Caco-2 (cell line): ENCODE results near the gene TP63. TPM values are rescaled to one million over a fixed set of nuclear protein-coding genes. Genes with fewer than 3 reads are reported as not detected.

ENCODE experiments used
- BruUV-seq: library from RNA; stranded (reverse); fragments of 400-500 nt; replicated peaks from 2 replicates; lab custom pipeline; 2021; lab: Mats Ljungman, UMichigan
- CTCF ChIA-PET: fragments of 300-600 bp; sonication (Branson Sonifier 250); formaldehyde crosslinking; loops from one replicate; lab custom pipeline; 2022; ENCODE audit warnings: antibody characterized with exemption; lab: Charles Lee
- POLR2A ChIA-PET: fragments of 300-600 bp; sonication (Branson Sonifier 250); formaldehyde crosslinking; loops from one replicate; lab custom pipeline; 2022; ENCODE audit warnings: antibody characterized with exemption; lab: Charles Lee
- DNase-seq, 2 experiments: peaks; one replicate each; pipeline versions ENCODE4 v3.0.0 to v3.0.0-alpha.2; 2020 to 2022
- H3K27me3 ChIP-seq: replicated peaks from 2 replicates; pipeline ENCODE4 v1.6.0; 2011; ENCODE audit warnings: low read length; ENCODE audit not compliant: control insufficient read depth, insufficient read depth
- H3K36me3 ChIP-seq: 2 replicates; pipeline ENCODE4 v1.5.1; 2011; ENCODE audit warnings: low read length; ENCODE audit not compliant: control insufficient read depth, insufficient read depth
- H3K4me1 ChIP-seq: fragments of 250-450 bp; sonication (Bioruptor Pico); 2 replicates; pipeline ENCODE4 v1.5.1; 2020; ENCODE audit warnings: mild to moderate bottlenecking
- H3K4me3 ChIP-seq: 2 replicates; pipeline ENCODE4 v1.5.1; 2011; ENCODE audit warnings: low read depth, mild to moderate bottlenecking, control low read depth, low read length
- H3K9me3 ChIP-seq: fragments of 250-450 bp; sonication (Bioruptor Pico); 2 replicates; pipeline ENCODE4 v1.5.1; 2020; ENCODE audit warnings: mild to moderate bottlenecking, moderate library complexity
- H3K27ac Mint-ChIP-seq: one replicate; pipeline ENCODE4 v1.8.0; 2022; ENCODE audit warnings: mixed read lengths; ENCODE audit not compliant: unreplicated experiment
- H3K27me3 Mint-ChIP-seq: one replicate; pipeline ENCODE4 v1.8.0; 2022; ENCODE audit warnings: mixed read lengths; ENCODE audit not compliant: insufficient read depth, unreplicated experiment
- H3K36me3 Mint-ChIP-seq: one replicate; pipeline ENCODE4 v1.8.0; 2022; ENCODE audit warnings: mild to moderate bottlenecking, mixed read lengths; ENCODE audit not compliant: insufficient read depth, unreplicated experiment
- H3K4me1 Mint-ChIP-seq: one replicate; pipeline ENCODE4 v1.8.0; 2022; ENCODE audit warnings: low read depth, mixed read lengths; ENCODE audit not compliant: unreplicated experiment
- H3K4me3 Mint-ChIP-seq: one replicate; pipeline ENCODE4 v1.8.0; 2022; ENCODE audit warnings: mild to moderate bottlenecking, moderate library complexity, mixed read lengths; ENCODE audit not compliant: unreplicated experiment
- H3K9me3 Mint-ChIP-seq: one replicate; pipeline ENCODE4 v1.8.0; 2022; ENCODE audit warnings: mixed read lengths; ENCODE audit not compliant: unreplicated experiment
- intact Hi-C: fragments of 100-400 bp; cut with micrococcal nuclease; formaldehyde crosslinking; loops from one replicate; pipeline ENCODE4 v1.10.0; 2022; ENCODE audit not compliant: unreplicated experiment
- total RNA-seq: library from RNA; stranded (reverse); gene quantifications from 2 replicates; pipeline ENCODE4 v1.2.3, GENCODE V29; 2022
- TF ChIP-seq, protein P1 (sequence below), 2 experiments: fragments of 200-600 bp in 1 of 2; IDR thresholded peaks; 1 replicate in 1 of 2; 2 replicates in 1 of 2; pipeline versions ENCODE4 v1.5.1 to v1.8.0; 2011 to 2022; ENCODE audit warnings: antibody characterized with exemption in 1 of 2, control low read depth in 1 of 2, inconsistent platforms in 1 of 2, low read depth in 1 of 2, low read length in 1 of 2, mild to moderate bottlenecking in 1 of 2, moderate library complexity in 1 of 2; ENCODE audit not compliant: insufficient read depth in 1 of 2, severe bottlenecking in 1 of 2, unreplicated experiment in 1 of 2

The TP63 gene
- total RNA-seq, 1 experiment from 2014 or later: 1.2 TPM

DNA sequence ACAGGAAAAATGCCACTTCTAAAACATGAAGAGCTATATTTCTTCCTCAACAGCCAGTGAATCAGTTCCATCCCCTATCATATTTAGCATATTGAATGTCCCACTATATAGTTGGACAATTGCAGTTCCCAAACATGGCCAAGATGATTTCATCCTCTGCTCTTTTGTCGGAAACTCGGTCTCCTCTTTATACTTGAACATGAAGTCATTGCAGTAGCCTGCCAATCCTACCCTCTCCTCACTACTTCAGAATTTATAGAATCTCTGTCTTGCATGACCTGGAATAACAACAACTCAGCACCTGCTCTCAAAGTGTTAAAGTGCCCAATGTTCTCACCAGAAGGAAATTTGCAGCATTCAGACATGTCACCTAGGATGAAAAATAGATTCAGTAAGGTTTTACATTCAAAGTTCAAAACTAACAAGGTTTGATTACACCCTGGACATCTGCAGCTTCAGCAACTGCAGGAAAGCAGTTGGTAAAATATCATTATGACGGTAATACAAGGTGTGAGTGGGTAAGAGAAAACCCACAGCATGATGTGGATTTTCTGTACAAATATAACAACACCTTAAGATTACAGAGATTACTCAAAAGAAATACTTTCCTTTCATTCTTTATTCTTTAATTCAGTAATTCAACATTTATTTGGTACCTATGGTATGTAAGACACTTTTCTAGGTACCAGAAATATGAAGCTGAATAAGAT lies 52.5 kb downstream of the TP63 start:
- Histone ChIP-seq H3K27me3 (no peaks in the 10 kb centered on the region), H3K4me3 (no peak overlapping the region), H3K4me1 (peaks cover 20% of the 10 kb centered on the region), H3K9me3 (no peaks in the 10 kb centered on the region), H3K36me3 (no peaks in the 10 kb centered on the region)
- H3K27ac Mint-ChIP-seq: no peak overlapping the region
- H3K36me3 Mint-ChIP-seq: no peaks in the 10 kb centered on the region
- H3K27me3 Mint-ChIP-seq: peaks cover 4% of the 10 kb centered on the region
- BruUV-seq: no TSS peak
- no peak overlapping the region for H3K4me3 Mint-ChIP-seq
- DNase-seq: no peak
- POLR2A ChIA-PET: no interaction called here
- intact Hi-C loops: no loop called here
- no peaks in the 10 kb centered on the region for H3K9me3 Mint-ChIP-seq
- peaks cover 13% of the 10 kb centered on the region for H3K4me1 Mint-ChIP-seq
- CTCF ChIA-PET: no interaction called here
- TF ChIP-seq, protein P1, sequence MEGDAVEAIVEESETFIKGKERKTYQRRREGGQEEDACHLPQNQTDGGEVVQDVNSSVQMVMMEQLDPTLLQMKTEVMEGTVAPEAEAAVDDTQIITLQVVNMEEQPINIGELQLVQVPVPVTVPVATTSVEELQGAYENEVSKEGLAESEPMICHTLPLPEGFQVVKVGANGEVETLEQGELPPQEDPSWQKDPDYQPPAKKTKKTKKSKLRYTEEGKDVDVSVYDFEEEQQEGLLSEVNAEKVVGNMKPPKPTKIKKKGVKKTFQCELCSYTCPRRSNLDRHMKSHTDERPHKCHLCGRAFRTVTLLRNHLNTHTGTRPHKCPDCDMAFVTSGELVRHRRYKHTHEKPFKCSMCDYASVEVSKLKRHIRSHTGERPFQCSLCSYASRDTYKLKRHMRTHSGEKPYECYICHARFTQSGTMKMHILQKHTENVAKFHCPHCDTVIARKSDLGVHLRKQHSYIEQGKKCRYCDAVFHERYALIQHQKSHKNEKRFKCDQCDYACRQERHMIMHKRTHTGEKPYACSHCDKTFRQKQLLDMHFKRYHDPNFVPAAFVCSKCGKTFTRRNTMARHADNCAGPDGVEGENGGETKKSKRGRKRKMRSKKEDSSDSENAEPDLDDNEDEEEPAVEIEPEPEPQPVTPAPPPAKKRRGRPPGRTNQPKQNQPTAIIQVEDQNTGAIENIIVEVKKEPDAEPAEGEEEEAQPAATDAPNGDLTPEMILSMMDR (IDR thresholded peaks at IDR 0.05; ENCODE audit: insufficient read depth in 1 of 2, low read depth in 1 of 2, low read length in 1 of 2, severe bottlenecking in 1 of 2, unreplicated experiment in 1 of 2): no peak

DNA sequence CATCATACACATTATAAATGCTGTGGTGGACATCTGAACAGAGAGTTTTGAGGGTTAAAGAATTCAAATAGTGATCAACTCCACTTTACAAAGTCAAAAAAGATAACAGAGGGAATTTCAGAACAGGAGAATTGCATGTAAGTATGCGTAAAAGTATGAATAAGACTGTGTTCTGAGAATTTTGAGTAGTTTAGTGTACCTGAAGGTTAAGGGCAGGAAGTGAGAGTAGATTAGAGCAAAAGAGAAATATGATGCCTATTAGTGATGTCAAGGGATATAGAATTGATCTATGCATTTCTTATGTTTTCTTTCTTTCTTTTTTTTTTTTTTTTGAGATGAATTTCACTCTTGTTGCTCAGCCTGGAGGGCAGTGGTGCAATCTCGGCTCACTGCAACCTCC lies 53.1 kb downstream of the TP63 start:
- H3K9me3 ChIP-seq: no peaks in the 10 kb centered on the region
- no peak overlapping the region for H3K4me3 ChIP-seq
- intact Hi-C loops: no loop called here
- TF ChIP-seq, protein P1 (IDR thresholded peaks at IDR 0.05; ENCODE audit: insufficient read depth in 1 of 2, low read depth in 1 of 2, low read length in 1 of 2, severe bottlenecking in 1 of 2, unreplicated experiment in 1 of 2): no peak
- no peaks in the 10 kb centered on the region for H3K36me3 ChIP-seq
- CTCF ChIA-PET: no interaction called here
- Mint-ChIP-seq H3K4me3 (no peak overlapping the region), H3K9me3 (no peaks in the 10 kb centered on the region), H3K27me3 (peaks cover 4% of the 10 kb centered on the region), H3K27ac (no peak overlapping the region), H3K4me1 (peaks cover 14% of the 10 kb centered on the region), H3K36me3 (no peaks in the 10 kb centered on the region)
- H3K4me1 ChIP-seq: peaks cover 21% of the 10 kb centered on the region
- DNase-seq: no peak
- no TSS peak for BruUV-seq
- H3K27me3 ChIP-seq: no peaks in the 10 kb centered on the region
- POLR2A ChIA-PET: no interaction called here

DNA sequence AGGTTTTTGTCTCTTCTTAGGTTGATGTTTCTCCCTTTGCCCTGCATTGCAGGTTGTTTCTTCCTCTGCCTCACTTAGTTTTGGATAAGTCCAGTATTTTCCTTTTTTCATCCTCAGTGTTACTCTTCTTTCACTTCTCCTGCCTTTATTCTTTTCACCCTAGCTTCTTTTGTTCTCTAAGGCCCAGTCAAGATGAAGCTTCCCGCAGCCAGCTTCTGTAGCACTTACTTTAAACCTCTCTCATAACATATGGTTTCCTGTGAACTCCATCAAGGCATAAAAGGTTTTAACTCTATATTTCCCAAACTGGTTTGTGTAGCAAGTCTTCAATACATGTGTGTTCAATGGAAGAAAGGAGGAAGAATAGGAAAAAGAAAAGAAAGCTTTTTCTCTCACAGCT lies 54.1 kb downstream of the TP63 start:
- intact Hi-C loops: no loop called here
- Histone ChIP-seq H3K27me3 (no peaks in the 10 kb centered on the region), H3K4me1 (peaks cover 21% of the 10 kb centered on the region), H3K4me3 (no peak overlapping the region), H3K36me3 (no peaks in the 10 kb centered on the region), H3K9me3 (no peaks in the 10 kb centered on the region)
- Mint-ChIP-seq H3K27ac (no peak overlapping the region), H3K4me1 (peaks cover 14% of the 10 kb centered on the region), H3K36me3 (no peaks in the 10 kb centered on the region), H3K4me3 (no peak overlapping the region), H3K9me3 (no peaks in the 10 kb centered on the region), H3K27me3 (peaks cover 4% of the 10 kb centered on the region)
- no peak for DNase-seq
- no TSS peak for BruUV-seq
- ChIA-PET CTCF (interaction anchor here (1.2 kb wide), 1 partner anchor 263 kb away, joined by 7 read pairs; no protein-coding TSS in a partner anchor), POLR2A (no interaction called here)
- TF ChIP-seq, protein P1 (IDR thresholded peaks at IDR 0.05; ENCODE audit: insufficient read depth in 1 of 2, low read depth in 1 of 2, low read length in 1 of 2, severe bottlenecking in 1 of 2, unreplicated experiment in 1 of 2): no peak
